Measurements from ENCODE around the gene PDE4A.

PDE4A gene

GRCh38 chr19:10418235-10418484 is 2.2 kb upstream of the PDE4A start:
- no peak for TF ChIP-seq CTCF (IDR thresholded peaks at IDR 0.05; ENCODE audit: low read depth, low read length)
- no peak overlapping the region for H3K4me3 ChIP-seq (ENCODE audit: low read depth, low read length)
- in situ Hi-C loops (cut with HindIII; ENCODE audit: low sequenced_read_pairs): no loop called here
- peak; percentile 41 for DNase-seq (ENCODE audit: low read depth, low spot score)

GRCh38 chr19:10418485-10419199 is 1.7 kb upstream of the PDE4A start:
- no peak overlapping the region for H3K4me3 ChIP-seq (ENCODE audit: low read depth, low read length)
- in situ Hi-C loops (cut with HindIII; ENCODE audit: low sequenced_read_pairs): no loop called here
- peak; percentile 31 for TF ChIP-seq CTCF (IDR thresholded peaks at IDR 0.05; ENCODE audit: low read depth, low read length)
- no peak for DNase-seq (ENCODE audit: low read depth, low spot score)

- no peak for DNase-seq (ENCODE audit: low read depth, low spot score)
- in situ Hi-C loops (cut with HindIII; ENCODE audit: low sequenced_read_pairs): no loop called here
Observed at GRCh38 chr19:10419200-10419645, 1.1 kb upstream of the PDE4A start.

GRCh38 chr19:10419646-10420443 is 493 bp upstream of the PDE4A start:
- peak; percentile 80 for DNase-seq (ENCODE audit: low read depth, low spot score)
- peak overlapping the region; percentile 42 for H3K4me3 ChIP-seq (ENCODE audit: low read depth, low read length)

More at GRCh38 chr19:10419200-10419645, 1.1 kb upstream of the PDE4A start:
- TF ChIP-seq CTCF (IDR thresholded peaks at IDR 0.05; ENCODE audit: low read depth, low read length): no peak
- peak overlapping the region; percentile 42 for H3K4me3 ChIP-seq (ENCODE audit: low read depth, low read length)

GRCh38 chr19:10421240-10422045 is 1.1 kb downstream of the PDE4A start:
- peak overlapping the region; percentile 25 for H3K4me3 ChIP-seq (ENCODE audit: low read depth, low read length)
- TF ChIP-seq CTCF (IDR thresholded peaks at IDR 0.05; ENCODE audit: low read depth, low read length): no peak
- in situ Hi-C loops (cut with HindIII; ENCODE audit: low sequenced_read_pairs): no loop called here
- no peak for DNase-seq (ENCODE audit: low read depth, low spot score)

More at GRCh38 chr19:10419646-10420443, 493 bp upstream of the PDE4A start:
- in situ Hi-C loops (cut with HindIII; ENCODE audit: low sequenced_read_pairs): no loop called here
- TF ChIP-seq CTCF (IDR thresholded peaks at IDR 0.05; ENCODE audit: low read depth, low read length): no peak

GRCh38 chr19:10422046-10422461 is 1.7 kb downstream of the PDE4A start:
- DNase-seq (ENCODE audit: low read depth, low spot score): no peak
- H3K4me3 ChIP-seq (ENCODE audit: low read depth, low read length): no peak overlapping the region
- no peak for TF ChIP-seq CTCF (IDR thresholded peaks at IDR 0.05; ENCODE audit: low read depth, low read length)
- in situ Hi-C loops (cut with HindIII; ENCODE audit: low sequenced_read_pairs): no loop called here
